GM21360 (cell line): ENCODE data around the gene PODXL.
A peak's percentile ranks its signal among the peaks of the same experiment; 100 is the strongest.
"Not testable (repeated sequence)": the region's sequence is repeated elsewhere in the genome, so short reads cannot be mapped to it uniquely, and the experiment has no call there.

Source experiments
- ATAC-seq: cut with Tn5 transposase; IDR thresholded peaks from one replicate; pipeline ENCODE4 v1.9.1; 2021; ENCODE audit warnings: mild to moderate bottlenecking, moderate library complexity; ENCODE audit not compliant: unreplicated experiment

PODXL gene

DNA sequence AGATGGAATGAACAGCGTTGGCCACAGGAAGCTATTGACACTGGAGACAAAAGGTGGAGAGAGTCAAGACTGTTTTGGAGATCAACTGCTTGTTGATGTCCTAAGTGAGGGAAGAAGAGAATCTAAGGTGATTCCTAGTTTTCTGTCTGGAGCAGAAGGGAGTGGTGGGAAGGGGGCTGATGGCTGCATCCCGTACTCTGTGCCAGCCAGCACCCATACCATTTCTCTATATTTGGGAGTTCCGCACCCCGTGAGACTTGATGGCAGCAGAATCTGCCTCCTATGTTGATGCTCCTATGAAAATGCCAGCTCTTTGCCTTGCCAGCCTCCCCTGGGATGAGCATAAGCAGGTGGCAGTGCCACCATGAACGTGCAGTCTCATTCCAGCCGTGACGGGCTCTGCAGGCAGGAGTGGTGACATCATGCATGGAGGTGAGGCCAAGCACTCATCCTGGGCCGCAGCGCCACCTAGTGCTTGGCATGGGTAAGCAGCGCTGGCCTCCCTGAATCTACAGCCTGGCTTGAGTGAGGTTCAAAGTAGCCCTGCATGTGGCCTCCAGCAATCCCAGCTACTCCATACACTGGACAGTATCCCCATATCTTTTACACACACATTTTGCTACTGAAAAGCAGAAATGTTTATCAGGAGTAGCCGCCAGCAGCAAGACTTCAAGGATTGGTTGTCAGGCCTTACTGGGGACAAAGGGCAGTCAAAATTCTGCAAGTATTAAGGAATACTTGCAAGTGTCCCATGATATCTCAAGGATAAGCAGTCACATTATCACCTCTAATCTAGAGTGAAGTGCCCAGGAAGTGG is 43.0 kb downstream of the PODXL start:
- ATAC-seq = peak; percentile 94

DNA sequence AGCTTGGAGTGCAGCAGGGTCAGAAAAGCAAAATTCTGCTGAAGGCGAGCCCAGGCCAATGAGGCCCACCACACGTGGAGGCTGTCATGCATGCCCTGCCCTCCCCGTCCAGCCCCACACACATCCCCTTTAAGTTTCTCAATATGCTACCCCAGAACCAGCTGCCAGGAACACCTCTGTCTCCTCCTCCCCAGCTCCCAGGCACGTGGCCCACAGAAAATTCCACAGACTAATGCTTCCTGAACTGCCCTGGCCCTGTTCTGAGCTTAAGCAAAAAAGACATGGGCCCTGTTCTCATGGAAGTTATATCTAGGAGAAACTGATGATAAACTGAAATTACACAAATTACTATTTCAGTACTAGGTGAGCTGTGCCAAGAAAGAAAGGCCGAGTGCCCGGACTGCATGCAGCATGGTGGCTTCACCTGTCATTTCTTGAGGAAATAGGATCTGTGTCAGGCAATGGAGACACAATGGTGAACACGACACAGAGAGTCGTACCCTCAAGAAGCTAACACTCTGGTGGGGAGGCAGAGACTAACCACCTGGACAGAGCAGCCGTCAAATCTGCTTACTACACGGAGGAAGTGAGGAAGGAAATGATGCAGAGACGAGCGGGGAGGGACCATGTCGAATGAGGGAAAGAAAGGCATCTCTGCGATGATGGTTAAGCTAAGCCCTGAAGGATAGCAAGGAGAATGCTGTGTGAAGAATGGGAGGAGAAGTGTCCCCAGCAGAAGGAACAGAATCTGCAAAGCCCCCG is 44.5 kb downstream of the PODXL start:
- no peak for ATAC-seq

DNA sequence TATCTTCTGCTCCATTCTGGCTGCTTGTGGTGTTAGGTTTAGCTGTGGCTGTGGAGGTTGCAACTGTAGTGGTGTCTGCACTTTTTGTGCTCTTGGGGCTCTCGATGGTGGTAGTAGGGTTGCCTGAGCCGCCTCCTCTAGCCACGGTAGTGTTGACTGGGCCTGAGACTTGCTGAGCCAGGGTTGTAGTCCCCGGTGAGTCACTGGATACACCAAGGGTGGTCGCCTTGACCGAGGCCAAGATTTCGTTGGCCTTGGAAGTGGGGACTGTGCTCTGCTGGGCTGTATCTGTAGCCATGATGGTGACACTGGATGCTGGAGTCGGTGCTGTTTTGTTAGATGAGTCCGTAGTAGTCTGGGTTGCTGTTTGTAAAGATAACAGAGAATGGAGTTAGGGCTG is 45.4 kb downstream of the PODXL start:
- no peak for ATAC-seq

DNA sequence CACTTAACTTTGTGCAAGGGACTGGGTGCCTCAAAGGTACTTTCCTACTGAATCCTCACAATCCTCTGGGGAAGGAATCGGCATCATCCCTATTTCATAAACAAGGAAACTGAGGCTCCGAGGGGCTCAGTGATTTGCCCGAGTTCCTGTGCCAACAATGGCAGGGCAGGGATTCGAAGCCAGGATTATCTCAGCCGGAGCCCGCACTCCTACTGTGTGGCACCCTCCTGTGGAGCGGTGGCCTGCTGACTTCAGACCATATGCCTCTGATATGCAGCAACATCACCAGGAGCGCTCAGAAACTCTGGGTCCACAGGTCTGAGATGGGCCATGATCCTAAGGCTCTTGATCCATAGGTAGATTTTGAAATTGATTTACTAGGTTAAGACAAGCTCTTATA is 46.6 kb downstream of the PODXL start:
- ATAC-seq = no peak

DNA sequence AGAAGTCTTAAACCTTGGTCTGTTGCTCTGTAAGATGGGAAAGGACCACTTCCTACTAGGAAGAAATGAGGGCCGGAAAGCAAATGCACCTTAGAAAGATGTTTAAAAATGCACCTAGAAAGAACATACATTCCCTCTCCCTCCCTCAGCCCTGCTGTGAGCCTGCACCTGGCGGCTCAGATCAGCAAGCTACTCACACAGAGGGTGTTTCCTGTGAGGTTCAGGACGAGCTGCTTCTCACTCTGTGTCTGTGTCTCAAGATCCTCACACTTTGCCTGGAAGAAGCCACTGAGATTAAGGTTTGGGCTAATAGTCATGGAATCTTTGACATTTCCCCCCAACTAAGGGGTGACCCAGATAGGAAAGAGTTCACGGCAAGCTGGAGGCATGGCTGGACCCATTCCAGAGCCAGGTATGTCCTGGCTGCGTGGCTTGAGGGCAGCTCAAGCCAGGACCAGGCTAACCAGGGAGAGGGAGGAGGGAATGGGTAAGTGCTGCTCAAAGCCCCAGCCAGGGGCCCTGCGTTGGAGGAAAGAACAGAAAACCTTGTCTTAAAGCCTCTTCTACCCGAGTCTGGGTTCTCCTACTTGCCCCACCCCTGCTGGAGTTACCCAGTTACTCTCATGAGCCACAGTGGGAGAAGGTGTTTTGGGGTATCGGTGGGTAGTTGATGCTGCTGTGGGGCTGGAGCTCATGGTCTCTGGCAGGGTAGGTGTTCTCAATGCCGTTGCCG is 47.5 kb downstream of the PODXL start:
- ATAC-seq = no peak

DNA sequence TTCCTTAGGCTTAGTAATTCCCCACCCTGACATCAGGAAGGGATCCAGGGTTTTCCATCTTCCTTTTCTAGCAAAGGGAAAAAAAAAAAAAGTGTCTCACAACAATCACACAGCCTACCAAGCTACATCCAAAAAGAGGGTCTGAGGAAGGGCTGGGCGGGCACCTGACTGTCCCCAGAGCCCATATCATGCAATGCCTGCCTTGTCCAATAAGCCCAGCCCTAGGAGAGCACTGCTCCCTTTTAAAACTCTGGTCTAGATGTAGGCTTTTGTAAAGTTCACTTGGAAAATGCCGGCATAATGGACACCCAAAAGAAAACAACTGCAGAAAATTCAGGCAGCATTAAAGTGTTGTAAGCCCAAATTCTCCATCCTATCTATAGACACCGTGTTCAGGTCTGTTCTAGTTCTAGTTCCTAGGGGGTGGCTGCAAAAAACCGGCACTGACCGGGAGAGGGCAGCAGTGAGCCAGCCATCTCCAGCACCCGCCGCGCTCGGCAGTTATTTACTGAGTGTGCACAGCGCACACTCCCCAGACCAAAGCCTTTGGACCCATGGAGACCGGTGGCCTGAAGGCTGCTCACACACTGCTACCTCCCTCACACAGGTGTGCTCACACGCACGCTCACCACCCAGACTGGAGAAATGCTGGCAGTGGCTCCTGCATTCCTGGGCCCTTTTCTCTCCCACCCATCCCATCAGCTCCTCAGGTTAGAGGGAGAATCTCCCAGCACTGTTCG is 48.7 kb downstream of the PODXL start:
- ATAC-seq = peak; percentile 46

DNA sequence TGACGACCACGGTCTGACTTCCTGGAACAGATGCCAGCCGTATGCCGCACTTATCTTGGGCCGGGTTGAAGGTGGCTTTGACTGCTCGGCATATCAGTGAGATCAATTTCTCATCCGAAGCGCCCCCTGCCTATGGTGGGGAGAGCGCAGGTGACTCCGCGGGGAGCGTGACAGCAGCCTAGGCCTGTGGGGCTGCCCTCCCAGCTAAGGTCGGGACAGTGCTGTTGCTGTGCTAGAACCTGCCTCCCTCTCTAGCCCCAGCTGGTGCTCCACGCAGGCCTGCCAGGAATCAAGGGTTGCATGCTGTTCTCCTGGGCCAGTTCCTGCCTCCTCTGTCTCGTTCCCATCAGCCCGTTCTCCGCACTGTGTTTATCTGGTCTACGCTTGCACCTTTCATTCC is 49.8 kb downstream of the PODXL start:
- no peak for ATAC-seq

DNA sequence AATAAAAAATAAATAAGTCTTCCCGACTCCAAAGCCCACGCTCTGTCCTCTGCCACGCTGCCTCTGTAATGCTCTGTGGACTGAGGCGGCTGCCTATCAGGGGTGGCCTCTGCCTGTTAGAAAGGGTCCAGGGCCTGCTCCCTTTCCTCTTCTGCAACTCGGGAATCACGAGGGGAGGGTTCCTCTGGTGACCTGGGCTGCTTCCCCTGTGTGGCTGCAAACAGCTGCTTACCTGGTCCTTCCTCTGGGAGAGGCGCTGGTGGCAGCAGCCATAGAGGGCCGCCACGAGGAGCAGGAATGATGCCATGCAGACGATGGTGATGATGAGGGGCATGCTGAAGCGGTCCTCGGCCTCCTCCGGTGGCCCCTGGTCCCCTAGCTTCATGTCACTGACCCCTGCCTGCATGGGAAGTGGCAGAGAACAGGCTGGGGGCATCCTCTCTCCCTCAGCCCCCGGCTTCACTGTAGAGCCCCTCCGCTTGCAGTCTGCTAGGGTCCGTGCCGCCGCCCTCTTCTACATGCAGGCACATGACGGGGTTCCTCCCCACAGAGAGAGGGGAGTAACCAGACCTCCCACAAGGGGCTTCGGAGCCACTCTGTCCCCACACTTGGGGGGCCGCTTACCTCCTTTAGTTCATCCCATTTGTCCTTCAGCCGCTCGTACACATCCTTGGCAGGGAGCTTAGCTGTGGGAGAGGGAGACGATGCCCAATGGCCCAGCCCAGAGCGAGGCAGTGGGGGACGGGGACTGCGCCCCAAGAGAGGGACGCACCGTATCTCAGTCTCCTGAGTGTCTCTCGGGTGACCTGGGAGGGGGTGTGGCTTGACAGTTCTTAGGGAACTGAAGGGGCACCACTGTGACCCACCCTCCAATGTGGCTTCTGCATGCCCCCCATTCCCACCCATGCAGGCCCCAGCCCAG is 50.5 kb downstream of the PODXL start:
- ATAC-seq = no peak

DNA sequence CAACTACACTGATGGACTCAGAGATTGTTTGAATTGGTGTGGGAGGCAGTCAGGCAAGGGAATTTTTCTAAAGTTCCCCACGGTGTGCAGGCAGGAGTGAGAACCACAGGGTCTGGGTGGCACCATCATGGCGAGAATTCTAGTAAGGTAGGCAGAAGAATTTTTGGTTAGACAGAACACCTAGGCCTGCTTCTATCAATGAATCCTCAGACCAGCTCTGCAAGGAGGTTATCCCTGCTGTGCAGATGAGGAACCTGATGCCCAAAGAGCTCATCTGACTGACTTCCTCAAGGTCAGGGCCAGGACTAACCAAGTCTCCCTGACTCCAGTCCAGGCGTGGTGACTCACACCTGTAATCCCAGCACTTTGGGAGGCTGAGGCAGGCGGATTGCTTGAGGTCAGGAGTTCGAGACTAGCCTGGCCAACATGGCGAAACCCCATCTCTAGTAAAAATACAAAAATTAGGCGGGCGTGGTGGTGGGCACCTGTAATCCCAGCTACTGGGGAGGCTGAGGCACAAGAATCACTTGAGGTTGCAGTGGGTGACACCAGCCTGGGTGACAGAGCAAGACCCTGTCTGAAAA is 51.3 kb downstream of the PODXL start:
- not testable (repeated sequence) for ATAC-seq

DNA sequence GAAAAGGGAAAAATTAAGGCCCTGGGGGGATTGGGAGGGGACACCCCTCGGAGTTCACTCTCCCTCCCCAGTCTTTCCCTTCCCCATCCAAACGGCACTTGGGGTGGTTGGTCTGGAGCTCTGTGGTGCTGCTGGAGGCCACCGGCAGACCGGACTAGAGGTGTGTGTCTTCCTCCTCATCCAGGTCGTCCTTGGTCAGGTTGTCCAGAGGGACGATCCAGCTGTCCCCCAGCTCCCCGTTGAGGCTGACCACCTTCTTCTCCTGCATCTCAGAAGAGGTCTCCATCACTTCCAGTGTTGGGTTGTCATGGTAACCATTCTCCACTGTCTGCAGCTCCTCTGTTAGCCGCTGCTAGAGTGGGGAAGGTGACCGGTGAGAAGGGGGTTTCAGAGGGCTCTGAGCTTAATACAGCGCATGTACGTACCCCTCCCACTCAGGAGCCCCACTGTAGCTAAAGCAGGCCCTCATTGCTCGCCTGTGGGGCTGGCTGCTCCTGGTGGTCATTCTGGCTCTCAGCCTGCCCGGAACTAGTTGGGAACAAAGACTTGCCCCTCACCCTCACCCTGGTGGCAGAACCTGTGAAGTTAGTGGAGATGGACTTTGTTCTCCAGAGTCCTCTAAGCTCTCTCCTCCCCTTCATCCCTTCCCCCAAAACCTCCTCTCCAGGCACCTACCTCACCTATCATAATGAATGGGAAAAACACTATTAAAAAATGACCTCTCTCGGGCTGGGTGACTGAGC is 52.1 kb downstream of the PODXL start:
- ATAC-seq = no peak

DNA sequence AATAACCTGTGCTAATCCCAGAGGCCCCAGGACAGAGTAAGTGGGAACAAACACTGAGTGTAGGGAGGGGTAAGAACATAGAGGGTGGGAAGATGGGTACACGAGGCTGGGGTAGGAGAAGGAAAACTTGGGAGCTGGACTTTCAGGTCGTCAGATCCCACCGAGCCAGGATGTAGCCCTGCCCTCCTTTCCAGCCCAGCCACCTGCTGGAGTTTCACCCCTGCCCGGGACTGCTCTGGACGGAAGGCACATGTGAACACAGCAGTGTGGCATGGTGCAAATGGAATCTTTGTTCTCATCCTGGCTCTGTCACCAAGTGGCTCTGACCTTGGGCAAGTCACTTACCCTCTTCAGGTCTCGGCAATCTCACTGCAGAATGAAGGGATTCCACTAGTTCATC is 52.8 kb downstream of the PODXL start:
- no peak for ATAC-seq

DNA sequence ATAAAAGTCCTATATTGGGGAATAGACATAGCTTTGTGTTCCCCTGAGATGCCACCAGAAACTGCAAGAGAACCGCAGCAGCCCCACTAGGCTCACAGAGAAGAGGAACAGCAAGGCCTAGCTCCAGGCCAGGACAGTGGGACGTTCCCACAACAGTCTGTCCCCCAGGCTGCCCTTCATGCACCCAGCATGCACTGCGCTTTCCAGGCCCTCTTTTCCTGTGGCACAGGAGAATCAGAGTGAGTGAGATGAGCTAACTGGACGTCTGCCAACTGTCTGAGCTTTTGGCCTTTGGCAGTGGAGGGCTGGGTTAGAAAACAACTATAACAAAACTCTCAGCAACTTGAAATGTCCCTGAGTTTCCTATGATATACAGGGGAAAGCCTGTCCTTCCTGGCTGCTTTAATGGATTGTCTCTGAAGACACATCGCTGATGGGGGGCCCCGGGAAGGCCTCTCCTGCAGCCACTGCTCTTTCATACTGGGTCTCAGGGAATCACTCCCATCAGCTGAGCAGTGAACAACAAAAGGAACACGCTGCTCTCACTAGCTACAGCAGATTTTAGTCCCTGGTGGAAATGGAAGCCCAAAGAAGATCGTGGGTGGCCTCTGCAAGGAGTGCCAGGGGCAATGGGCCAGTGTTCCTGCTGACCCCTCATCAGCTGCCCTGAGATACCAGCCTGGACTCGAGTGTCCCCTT is 53.5 kb downstream of the PODXL start:
- no peak for ATAC-seq

DNA sequence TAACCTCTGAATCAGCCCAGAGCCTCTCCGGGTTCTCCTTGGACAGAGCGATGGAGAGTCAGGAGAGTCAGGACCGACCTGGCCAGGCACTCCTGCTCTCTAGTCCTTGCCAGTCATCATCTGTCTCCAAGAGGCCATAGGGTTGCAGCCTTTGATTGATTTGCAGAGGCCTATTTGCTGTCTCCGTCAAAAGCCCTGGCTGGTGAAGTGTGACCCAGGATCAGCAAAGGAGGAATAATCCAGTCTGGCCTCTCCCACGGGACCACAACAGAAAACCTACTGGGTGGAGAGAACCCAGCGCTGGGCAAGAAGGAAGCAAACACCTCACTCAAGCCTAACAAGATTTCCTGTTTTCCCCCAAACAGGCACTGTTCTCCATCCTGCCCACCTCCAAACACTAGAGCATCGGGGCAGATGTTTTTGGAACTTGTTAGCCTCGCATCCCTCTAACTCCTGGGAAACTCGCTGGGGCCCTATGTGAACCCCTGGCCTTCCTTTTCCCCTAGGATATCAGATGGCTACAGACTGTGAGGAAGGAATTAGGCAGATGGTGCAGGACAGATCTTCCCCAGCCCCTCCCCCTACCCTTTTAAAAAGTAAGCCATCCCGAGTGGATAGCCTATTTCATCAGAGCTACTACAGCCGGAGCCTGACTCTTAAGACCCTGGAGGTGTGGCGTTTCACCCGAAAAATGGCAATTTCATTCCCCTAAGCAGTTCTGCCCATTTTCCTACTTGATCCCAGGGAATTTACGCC is 54.3 kb downstream of the PODXL start:
- no peak for ATAC-seq

DNA sequence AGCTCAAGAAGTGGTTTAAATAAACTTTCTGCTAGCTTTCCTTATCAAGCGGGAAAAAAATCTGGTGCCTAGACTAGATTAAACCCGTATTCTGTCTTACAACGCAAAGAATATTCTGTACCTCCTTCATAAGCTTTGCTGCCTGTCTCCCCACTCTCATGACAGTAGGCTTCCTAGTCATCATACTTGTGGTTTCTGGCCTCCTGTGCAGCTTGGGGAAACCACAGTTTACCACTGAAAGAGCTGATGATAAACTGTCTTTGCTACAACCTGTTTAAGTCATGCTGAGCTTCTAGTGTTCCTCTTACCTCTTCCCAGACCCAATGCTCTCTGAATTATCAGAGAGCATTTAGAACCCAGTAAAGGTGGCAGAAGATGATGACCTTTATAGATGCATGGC is 55.0 kb downstream of the PODXL start:
- peak; percentile 52 for ATAC-seq

DNA sequence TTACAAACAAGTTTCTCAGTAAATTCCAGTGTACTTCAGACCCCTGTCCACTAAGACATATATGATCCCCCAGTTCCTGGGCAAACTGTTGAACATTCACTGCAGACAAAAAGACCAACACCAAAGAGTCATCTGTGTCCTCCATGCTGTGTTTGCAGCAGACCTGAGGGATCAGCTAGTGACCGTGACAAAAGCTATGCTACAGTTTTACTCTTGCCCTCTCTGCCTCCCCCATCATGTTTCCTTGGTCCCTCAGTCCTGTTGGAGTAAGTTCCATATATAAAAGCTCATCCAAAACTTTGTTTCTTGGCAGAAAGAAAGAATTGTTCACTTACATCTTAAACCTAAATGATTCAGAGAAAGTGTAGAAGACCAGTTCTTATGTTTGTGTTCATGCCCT is 56.1 kb downstream of the PODXL start:
- ATAC-seq = no peak

DNA sequence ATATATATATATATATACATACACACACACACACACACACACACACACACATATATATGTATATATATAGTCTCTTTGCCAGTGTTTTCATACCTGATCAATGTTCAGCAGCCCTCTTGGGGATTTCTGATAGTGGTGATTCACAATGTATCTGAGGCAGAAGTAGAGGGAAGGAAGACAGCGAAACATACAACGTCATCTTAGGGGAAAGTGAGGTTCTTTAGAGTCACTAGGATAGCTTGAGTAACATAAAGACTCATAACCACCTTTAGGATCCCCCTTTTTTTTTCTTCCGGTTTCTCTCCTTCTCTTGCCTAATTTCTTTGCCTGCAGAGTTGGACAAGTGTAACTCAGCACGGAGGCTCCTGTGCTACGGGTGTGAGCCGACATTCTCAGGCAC is 56.6 kb downstream of the PODXL start:
- no peak for ATAC-seq

DNA sequence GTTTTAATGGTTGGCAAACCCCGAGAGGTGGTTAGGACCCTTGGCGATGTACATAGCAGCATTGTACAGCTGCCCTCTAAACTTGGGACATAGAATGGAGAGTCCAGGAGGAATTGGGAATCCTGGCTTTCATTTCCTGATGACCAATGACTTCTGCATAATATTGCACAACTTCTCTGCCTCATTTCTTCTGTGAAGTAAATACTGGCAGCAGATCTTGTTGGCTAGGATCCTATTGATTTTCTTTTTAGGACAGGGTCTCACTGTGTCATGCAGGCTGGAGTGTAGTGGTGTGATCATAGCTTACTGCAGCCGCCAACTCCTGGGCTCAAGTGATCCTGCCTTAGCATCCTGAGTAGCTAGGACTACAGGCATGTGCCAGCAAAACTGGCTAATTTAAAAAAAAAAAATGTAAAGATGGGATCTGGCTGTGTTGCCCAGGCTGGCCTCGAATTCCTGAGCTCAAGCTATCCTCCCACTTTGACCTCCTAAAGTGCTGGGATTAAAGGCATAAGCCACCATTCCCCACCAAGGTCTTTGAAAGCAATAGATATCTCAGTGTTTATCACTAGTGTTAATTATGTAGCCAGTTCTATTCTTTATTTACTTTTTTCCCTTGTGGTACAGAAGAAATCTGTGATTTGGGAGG is 58.1 kb downstream of the PODXL start:
- no peak for ATAC-seq
